Activated T-cell treated with anti-CD3 and anti-CD28 coated beads for 4 hours (primary cell): Measurements from ENCODE around the gene STK11.
"Not testable (repeated sequence)": the region's sequence is repeated elsewhere in the genome, so short reads cannot be mapped to it uniquely, and the experiment has no call there.

Experiments used
- DNase-seq: peaks from one replicate; pipeline ENCODE4 v3.0.0-alpha.2; 2020

STK11 gene

GRCh38 chr19:1238369-1239303, 33.1 kb downstream of the STK11 start:
- no peak for DNase-seq

DNA sequence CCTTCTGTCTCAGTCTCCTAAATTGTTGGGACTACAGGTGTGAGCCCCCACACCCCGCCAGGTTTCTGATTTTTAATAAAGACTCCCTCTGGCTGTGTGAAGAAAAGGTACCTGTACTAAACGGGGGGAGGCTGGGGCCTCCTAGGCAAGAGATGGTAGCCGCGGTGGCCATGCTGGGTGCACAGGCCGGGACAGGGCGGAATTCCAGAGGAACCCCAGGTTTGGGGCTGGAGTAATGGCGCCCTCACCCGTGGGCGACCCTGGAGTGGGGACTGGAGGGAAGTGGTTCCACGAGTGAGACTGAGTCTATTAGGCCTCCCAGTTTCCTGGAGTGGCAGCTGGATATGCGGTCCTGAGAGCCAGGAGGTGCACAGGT, 33.8 kb downstream of the STK11 start:
- DNase-seq, result no peak

GRCh38 chr19:1239796-1240737, 34.5 kb downstream of the STK11 start:
- peak; percentile 89 for DNase-seq

DNA sequence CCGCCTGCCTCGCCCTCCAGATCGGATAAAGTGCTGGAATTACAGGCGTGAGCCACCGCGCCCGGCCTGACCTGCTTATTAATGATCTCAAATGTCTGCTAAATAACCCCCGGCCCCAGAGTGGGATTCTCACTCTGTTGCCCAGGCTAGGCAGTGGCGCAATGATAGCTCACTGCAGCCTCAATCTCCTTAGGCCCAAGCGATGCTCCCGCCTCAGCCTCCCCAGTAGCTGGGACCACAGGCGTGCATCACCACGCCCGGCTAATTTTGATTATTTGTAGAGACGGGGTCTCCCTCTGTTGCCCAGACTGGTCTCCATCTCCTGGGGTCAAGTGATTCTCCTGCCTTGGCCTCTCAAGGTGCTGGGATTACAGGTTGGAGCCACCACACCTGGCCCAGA, 35.3 kb downstream of the STK11 start:
- DNase-seq, result no peak

- peak; percentile 81 for DNase-seq
Measured at GRCh38 chr19:1241417-1242095, 36.0 kb downstream of the STK11 start, which contains the start of gene ATP5F1D. TSS of gene ATP5F1D (plus strand) at chr19:1241751. CDS start at chr19:1241851, 100 bp downstream.

- DNase-seq, result peak; percentile 79
Measured at GRCh38 chr19:1243768-1244692, 38.5 kb downstream of the STK11 start.

- DNase-seq, result no peak
Measured at GRCh38 chr19:1244693-1245451, 39.3 kb downstream of the STK11 start.

DNA sequence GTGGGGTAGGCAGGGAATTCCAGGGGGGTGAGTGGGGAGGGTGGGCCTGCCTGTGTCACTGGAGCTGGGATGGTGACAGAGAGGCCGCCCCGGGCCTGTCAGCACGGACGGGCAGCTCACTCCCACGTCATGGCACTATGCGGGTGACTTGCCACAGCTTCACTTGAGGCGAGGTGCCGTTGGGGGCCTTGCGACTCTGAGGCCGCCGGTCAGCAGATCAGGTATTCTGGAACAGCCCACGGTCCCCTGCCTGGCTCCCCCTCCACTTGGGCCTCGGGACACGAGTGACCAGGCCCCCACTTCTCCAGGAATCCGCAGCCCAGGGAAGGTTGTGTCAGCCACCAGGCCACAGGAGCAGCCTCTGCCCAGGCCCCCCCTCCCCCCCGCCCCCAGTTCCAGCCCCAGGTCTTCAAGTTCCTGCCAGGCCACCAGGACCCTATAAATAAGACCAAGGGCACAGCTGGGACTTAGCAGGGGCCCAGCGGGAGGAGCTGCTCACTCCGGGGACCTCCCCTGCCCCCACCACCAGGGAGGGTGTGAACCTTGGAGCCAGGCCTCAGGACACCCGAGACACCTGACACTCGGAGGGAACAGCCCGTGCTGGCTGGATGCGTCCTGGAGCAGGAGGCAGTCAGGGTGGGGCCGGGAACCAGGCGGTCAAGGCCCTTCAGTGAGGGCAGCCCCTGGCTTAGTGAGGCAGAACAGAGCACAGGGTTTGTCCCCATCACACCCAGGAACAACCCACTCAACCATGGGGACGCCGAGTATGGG, 40.1 kb downstream of the STK11 start:
- no peak for DNase-seq

DNA sequence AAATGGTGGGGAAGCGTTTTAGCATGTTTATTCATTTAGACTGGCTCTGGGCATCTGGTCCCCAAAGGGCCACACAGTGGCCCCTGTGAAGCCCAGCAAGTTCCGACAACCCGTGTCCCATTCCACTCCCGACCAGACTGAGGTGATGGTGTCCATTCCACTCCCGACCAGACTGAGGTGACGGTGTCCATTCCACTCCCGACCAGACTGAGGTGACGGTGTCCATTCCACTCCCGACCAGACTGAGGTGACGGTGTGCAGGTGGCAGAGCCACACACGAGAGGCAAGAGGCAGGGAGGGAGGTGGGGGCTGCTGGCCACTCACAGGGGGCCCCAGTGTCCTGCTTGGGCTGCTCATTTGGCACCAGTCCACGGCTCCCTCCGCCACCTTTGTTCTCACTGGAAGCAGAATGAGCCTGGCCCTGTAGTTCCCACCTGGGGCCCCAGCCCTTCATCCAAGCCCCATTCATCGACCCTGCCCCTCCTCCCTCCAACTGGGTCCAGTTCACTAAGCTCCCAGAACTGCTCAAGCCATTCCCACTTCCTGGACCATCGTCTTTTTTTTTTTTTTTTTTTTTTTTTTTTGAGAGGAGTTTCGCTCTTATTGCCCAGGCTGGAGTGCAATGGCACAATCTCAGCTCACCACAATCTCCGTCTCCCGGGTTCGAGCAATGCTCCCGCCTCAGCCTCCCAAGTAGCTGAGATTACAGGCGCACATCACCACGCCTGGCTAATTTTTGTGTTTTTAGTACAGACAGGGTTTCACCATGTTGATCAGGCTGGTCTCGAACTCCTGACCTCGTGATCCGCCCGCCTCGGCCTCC, 40.9 kb downstream of the STK11 start:
- DNase-seq, result not testable (repeated sequence)

DNA sequence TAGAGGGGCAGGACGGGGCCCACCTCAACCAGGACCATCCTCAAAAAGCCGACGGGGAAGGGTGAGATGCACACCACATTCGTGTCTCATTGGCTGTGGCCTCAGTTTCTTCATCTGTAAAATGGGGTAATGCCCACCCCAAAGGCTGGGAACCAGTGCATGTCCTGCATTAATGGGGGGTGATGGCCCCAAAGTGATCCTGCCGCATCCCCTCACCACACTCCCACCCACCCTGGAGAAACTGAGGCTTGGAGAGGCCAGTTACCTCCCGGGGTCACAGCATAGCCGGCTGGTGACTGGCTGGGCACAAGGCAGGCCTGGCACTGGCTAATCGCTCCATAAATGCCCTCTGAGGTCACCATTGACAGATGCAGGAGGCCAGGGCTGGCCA, 42.2 kb downstream of the STK11 start:
- no peak for DNase-seq

GRCh38 chr19:1248139-1248785, 42.7 kb downstream of the STK11 start, which contains the start of gene MIDN:
TSS of gene MIDN (plus strand) at chr19:1248583. CDS start at chr19:1250297, 1,714 bp downstream.
- DNase-seq, result peak; percentile 53

- peak; percentile 77 for DNase-seq
Measured at GRCh38 chr19:1248786-1249297, 43.3 kb downstream of the STK11 start.

DNA sequence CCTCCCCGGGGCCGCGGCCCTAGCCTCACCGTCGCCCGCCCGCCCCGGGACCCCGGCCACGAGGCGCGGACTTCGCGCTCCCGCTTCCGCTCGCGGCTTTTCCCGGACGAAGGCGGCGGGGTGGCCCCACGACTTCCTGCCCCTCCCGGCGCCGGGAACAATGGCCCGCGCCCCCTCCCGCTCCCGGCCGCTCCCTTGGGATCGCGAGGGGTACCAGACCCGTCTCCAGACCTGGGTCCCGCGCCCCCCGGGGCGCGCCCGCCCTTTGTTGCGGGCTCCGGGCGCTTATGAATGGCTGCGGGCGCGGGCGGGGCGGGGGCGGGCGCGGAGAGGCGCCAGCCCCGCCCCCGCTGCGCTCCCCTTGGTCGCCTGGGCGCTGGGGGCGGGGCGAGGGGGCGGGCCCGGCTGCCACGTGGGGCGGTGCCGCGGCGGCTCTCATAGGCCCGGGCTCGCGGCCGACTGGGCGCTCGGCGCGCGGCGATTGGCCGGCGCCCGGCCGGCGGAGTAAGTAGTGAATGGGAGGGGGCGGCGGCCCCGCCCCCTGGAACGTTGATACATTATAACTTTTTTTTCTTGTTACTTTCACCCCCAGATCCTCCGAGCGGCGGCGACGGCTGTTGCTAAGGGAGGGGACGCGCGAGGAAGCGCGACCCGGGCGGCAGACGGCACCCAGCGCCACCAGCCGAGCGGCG, 43.9 kb downstream of the STK11 start:
- DNase-seq, result peak; percentile 92

- DNase-seq, result no peak
Measured at GRCh38 chr19:1249990-1250436, 44.4 kb downstream of the STK11 start.

DNA sequence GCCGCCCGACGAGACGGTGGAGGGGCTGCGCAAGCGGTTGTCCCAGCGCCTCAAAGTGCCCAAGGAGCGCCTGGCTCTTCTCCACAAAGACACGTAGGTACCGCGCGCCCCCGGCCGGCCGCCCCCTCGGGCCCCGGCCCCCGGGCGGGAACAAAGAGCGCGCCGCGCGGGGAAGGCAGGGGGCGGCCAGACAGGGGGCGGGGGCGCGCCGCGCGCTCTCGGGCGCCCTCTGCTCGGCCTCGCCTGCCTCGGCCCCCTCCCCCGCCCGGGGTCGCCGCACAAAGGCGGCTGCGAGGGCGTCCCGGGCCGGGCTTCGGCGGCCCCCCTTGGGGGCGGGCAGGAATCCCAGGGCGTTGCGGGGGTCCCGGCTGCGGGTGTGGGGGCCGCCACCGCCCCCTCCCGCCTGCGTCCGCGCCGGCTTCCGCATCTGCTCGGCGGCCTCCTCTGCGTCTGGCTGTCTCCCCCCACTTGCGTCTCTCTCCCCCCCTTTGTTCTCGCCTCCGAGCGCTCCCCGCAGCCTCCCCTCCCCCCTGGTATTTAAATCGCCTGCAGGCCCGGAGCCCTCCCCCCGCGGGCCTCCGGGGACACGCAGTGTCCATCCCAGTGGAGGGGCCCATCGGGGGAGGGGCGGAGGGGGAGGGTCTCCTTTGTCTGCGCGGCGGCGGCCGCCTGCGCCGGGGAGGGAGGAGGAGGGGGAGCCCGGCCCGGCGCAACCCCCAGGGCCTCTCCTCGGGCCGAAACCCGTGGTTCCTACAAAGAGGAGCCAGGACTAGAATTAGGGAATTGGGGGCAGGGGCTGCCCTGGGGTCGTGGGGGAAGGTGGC, 45.1 kb downstream of the STK11 start:
- DNase-seq, result peak; percentile 39
